Measurements from ENCODE around the gene NELL2.

DNA sequence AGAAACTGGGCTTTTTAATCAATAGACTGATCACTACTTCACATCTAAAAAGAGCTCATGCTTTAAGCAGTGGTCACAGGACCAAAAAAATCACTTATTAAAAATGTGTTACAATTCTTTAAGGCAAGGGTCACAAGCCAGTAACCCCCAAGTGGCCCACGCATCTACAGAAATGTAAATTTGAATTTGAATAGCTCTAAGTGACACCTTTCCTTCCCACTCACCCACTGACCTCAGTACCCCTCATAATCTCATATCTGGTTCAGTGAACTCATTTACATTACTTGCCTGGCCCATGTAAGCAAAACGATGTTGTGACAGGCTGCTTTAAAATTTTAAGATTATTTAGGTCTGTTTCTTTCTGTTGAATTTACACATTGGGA lies 27.4 kb downstream of the NELL2 start:
- TF ChIP-seq, protein P1, sequence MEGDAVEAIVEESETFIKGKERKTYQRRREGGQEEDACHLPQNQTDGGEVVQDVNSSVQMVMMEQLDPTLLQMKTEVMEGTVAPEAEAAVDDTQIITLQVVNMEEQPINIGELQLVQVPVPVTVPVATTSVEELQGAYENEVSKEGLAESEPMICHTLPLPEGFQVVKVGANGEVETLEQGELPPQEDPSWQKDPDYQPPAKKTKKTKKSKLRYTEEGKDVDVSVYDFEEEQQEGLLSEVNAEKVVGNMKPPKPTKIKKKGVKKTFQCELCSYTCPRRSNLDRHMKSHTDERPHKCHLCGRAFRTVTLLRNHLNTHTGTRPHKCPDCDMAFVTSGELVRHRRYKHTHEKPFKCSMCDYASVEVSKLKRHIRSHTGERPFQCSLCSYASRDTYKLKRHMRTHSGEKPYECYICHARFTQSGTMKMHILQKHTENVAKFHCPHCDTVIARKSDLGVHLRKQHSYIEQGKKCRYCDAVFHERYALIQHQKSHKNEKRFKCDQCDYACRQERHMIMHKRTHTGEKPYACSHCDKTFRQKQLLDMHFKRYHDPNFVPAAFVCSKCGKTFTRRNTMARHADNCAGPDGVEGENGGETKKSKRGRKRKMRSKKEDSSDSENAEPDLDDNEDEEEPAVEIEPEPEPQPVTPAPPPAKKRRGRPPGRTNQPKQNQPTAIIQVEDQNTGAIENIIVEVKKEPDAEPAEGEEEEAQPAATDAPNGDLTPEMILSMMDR (IDR thresholded peaks at IDR 0.05; ENCODE audit: low read depth, low read length, poor library complexity, severe bottlenecking), result no peak
- TF ChIP-seq EZH2phosphoT487 (IDR thresholded peaks at IDR 0.05; ENCODE audit: borderline replicate concordance, low read length), result no peak

Measured in DOHH2 (cell line).